GM12878 (cell line): ENCODE data around the gene HDAC2. TPM values are rescaled to one million over a fixed set of nuclear protein-coding genes. Genes with fewer than 3 reads are reported as not detected.

Experiments used
- ATAC-seq: fragments of 200-7000 bp; cut with Tn5 transposase; 3 replicates; pipeline ENCODE4 v1.9.1; 2020; ENCODE audit warnings: mild to moderate bottlenecking, moderate library complexity
- BruUV-seq: library from RNA; stranded (reverse); fragments of 400-500 nt; replicated peaks from 2 replicates; lab custom pipeline; 2021; lab: Mats Ljungman, UMichigan
- CTCF ChIA-PET: fragments of 300-600 bp; sonication (Branson Sonifier 250); formaldehyde crosslinking; extraction: SDS; loops from one replicate; lab custom pipeline; 2021; ENCODE audit warnings: inconsistent platforms; lab: Yijun Ruan, JAX
- POLR2A ChIA-PET: fragments of 350-600 bp; formaldehyde crosslinking; extraction: SDS; loops from one replicate; lab custom pipeline; 2021; ENCODE audit warnings: inconsistent platforms; lab: Charles Lee
- RAD21 ChIA-PET: fragments of 300-600 bp; sonication (Branson Sonifier 250); formaldehyde crosslinking; loops from one replicate; lab custom pipeline; 2023; ENCODE audit warnings: antibody characterized with exemption; ENCODE audit not compliant: unreplicated experiment; lab: Charles Lee
- SMC1A ChIA-PET: fragments of 300-600 bp; sonication (Branson Sonifier 250); formaldehyde crosslinking; loops from one replicate; lab custom pipeline; 2023; ENCODE audit not compliant: unreplicated experiment, uncharacterized antibody; lab: Charles Lee
- DNase-seq: peaks from one replicate; pipeline ENCODE4 v3.0.0-alpha.2; 2011; ENCODE audit warnings: low read depth, low spot score
- FAIRE-seq: peaks from 3 replicates; lab custom pipeline; 2011; peaks lifted over from hg19 to GRCh38; lab: Jason Lieb, UNC
- H2AFZ ChIP-seq: 2 replicates; pipeline ENCODE4 v1.6.0; 2011; ENCODE audit warnings: low read depth, low read length, control low read depth; ENCODE audit not compliant: control insufficient read depth
- H3K27ac ChIP-seq: 2 replicates; pipeline ENCODE4 v1.5.1; 2011; ENCODE audit warnings: control low read depth; ENCODE audit not compliant: control insufficient read depth, insufficient read depth
- H3K27me3 ChIP-seq, 2 experiments: replicated peaks in 1 of 2; 2 replicates each; pipeline versions ENCODE4 v1.6.0 to v1.6.1; 2011; ENCODE audit warnings: low read length in 1 of 2; ENCODE audit not compliant: control insufficient read depth in 2 of 2, insufficient read depth in 2 of 2
- H3K36me3 ChIP-seq, 2 experiments: 2 replicates each; pipeline ENCODE4 v1.5.1; 2011; ENCODE audit warnings: low read length in 1 of 2; ENCODE audit not compliant: control insufficient read depth in 2 of 2, insufficient read depth in 2 of 2
- H3K4me1 ChIP-seq: 2 replicates; pipeline ENCODE4 v1.6.1; 2011; ENCODE audit warnings: mild to moderate bottlenecking, low read length, moderate library complexity, mixed read lengths; ENCODE audit not compliant: control insufficient read depth, insufficient read depth
- H3K4me2 ChIP-seq: 2 replicates; pipeline ENCODE4 v1.6.0; 2011; ENCODE audit warnings: control low read depth; ENCODE audit not compliant: control insufficient read depth, insufficient read depth
- H3K4me3 ChIP-seq: fragments of 200-600 bp; sonication (generic); 2 replicates; pipeline ENCODE4 v1.5.1; 2016
- H3K79me2 ChIP-seq: 2 replicates; pipeline ENCODE4 v1.6.0; 2011; ENCODE audit warnings: low read length; ENCODE audit not compliant: control insufficient read depth, insufficient read depth
- H3K9ac ChIP-seq: 2 replicates; pipeline ENCODE4 v1.8.0; 2011; ENCODE audit warnings: low read length, control low read depth, mixed read lengths; ENCODE audit not compliant: control insufficient read depth, insufficient read depth
- H3K9me3 ChIP-seq: replicated peaks from 3 replicates; pipeline ENCODE4 v1.5.1; 2011; ENCODE audit warnings: mild to moderate bottlenecking, low read length; ENCODE audit not compliant: control insufficient read depth, insufficient read depth
- H4K20me1 ChIP-seq: 2 replicates; pipeline ENCODE4 v1.6.0; 2011; ENCODE audit not compliant: control insufficient read depth, insufficient read depth
- BCLAF1 ChIP-seq: fragments of 450-650 bp; IDR thresholded peaks from 2 replicates; pipeline ENCODE4 v1.6.1; 2017; ENCODE audit warnings: antibody characterized with exemption, mild to moderate bottlenecking, moderate library complexity
- BRCA1 ChIP-seq: IDR thresholded peaks from 2 replicates; pipeline ENCODE4 v1.6.1; 2011; ENCODE audit warnings: low read depth, low read length, improper control_type of control experiment
- CBX3 ChIP-seq: fragments of 200-600 bp; sonication (generic); IDR thresholded peaks from 2 replicates; pipeline ENCODE4 v1.6.1; 2016; ENCODE audit warnings: low read depth, borderline replicate concordance
- IRF4 ChIP-seq: IDR thresholded peaks from 2 replicates; pipeline ENCODE4 v1.6.1; 2011; ENCODE audit warnings: low read depth, low read length
- MTA3 ChIP-seq: IDR thresholded peaks from 2 replicates; pipeline ENCODE4 v1.6.1; 2012; ENCODE audit warnings: low read length, inconsistent platforms, borderline replicate concordance
- ZNF24 ChIP-seq: fragments of 450-650 bp; IDR thresholded peaks from 2 replicates; pipeline ENCODE4 v1.6.1; 2017; ENCODE audit warnings: antibody characterized with exemption, mild to moderate bottlenecking
- in situ Hi-C: fragments of 300-500 bp; cut with MboI; formaldehyde crosslinking; loops from 9 replicates; pipeline ENCODE4 v1.14.3; 2018; ENCODE audit warnings: mixed read lengths
- intact Hi-C: fragments of 100-400 bp; cut with micrococcal nuclease; formaldehyde crosslinking; loops from one replicate; pipeline ENCODE4 v1.14.2; 2022; ENCODE audit not compliant: unreplicated experiment
- polyA plus RNA-seq, 11 experiments: library from polyadenylated mRNA; depleted of rRNA in 4 of 11; unstranded in 6 of 11; stranded (reverse) in 5 of 11; fragments of >200 nt; fragmentation: Nextera tagmentation in 4 of 11; fragmentation: Illumina TruSeq in 1 of 11; extraction: Ambion mirVana in 4 of 11; extraction: Trizol in 1 of 11; gene quantifications; 1 replicate in 1 of 11; 2 replicates in 10 of 11; pipeline versions ENCODE4 v1.2.1 to v1.2.3, GENCODE V29; 2011 to 2016; ENCODE audit warnings: inconsistent platforms in 2 of 11, missing spikeins in 2 of 11, low read depth in 1 of 11
- total RNA-seq, 4 experiments: library from RNA; depleted of rRNA in 3 of 4; stranded (reverse); fragments of >200 nt in 3 of 4; fragmentation: Illumina TruSeq in 1 of 4; extraction: Trizol in 1 of 4; gene quantifications; 2 replicates each; pipeline versions ENCODE4 v1.2.1 to v1.2.3, GENCODE V29; 2013 to 2021
- TF ChIP-seq, protein P1 (sequence below): fragments of 450-650 bp; formaldehyde crosslinking; IDR thresholded peaks from 2 replicates; pipeline ENCODE4 v1.4.0; 2020; ENCODE audit warnings: mild to moderate bottlenecking, moderate library complexity

Gene HDAC2
- total and polyA plus RNA-seq, 10 of the 15 experiments (the other 5 are each of a cell fraction or from before 2014, with no cell fraction given), result 40.4 to 210 (median 114) TPM

- H3K4me1 ChIP-seq, result no peaks in the 10 kb centered on the region
- H3K36me3 ChIP-seq, result no peaks in the 10 kb centered on the region
- TF ChIP-seq BRCA1 (no peak), BCLAF1 (no peak), IRF4 (no peak), CBX3 (no peak), ZNF24 (no peak), MTA3 (no peak)
- TF ChIP-seq, protein P1, sequence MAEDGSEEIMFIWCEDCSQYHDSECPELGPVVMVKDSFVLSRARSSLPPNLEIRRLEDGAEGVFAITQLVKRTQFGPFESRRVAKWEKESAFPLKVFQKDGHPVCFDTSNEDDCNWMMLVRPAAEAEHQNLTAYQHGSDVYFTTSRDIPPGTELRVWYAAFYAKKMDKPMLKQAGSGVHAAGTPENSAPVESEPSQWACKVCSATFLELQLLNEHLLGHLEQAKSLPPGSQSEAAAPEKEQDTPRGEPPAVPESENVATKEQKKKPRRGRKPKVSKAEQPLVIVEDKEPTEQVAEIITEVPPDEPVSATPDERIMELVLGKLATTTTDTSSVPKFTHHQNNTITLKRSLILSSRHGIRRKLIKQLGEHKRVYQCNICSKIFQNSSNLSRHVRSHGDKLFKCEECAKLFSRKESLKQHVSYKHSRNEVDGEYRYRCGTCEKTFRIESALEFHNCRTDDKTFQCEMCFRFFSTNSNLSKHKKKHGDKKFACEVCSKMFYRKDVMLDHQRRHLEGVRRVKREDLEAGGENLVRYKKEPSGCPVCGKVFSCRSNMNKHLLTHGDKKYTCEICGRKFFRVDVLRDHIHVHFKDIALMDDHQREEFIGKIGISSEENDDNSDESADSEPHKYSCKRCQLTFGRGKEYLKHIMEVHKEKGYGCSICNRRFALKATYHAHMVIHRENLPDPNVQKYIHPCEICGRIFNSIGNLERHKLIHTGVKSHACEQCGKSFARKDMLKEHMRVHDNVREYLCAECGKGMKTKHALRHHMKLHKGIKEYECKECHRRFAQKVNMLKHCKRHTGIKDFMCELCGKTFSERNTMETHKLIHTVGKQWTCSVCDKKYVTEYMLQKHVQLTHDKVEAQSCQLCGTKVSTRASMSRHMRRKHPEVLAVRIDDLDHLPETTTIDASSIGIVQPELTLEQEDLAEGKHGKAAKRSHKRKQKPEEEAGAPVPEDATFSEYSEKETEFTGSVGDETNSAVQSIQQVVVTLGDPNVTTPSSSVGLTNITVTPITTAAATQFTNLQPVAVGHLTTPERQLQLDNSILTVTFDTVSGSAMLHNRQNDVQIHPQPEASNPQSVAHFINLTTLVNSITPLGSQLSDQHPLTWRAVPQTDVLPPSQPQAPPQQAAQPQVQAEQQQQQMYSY (CRISPR knock-in tag), result no peak
- H3K27ac ChIP-seq, result no peak overlapping the region
- in situ Hi-C loops, result no loop called here
- H2AFZ ChIP-seq, result no peak overlapping the region
- H3K9ac ChIP-seq, result no peak overlapping the region
- ChIA-PET CTCF (interaction anchor here (0.8 kb wide), 1 partner anchor 14 kb away, joined by 3 read pairs; no protein-coding TSS in a partner anchor), POLR2A (no interaction called here), SMC1A (no interaction called here), RAD21 (interaction anchor here (1.0 kb wide), 1 partner anchor 268 kb away, joined by 3 read pairs; no protein-coding TSS in a partner anchor)
- FAIRE-seq (no peak), DNase-seq (no peak), ATAC-seq (no peak)
- no peaks in the 10 kb centered on the region for H3K79me2 ChIP-seq
- no peaks in the 10 kb centered on the region for H3K9me3 ChIP-seq
- BruUV-seq, result no TSS peak
- intact Hi-C loops, result no loop called here
- H3K4me2 ChIP-seq, result no peak overlapping the region
- no peaks in the 10 kb centered on the region for H3K27me3 ChIP-seq
- no peaks in the 10 kb centered on the region for H4K20me1 ChIP-seq
- no peak overlapping the region for H3K4me3 ChIP-seq
These were observed 77.5 kb downstream of the HDAC2 start for GRCh38 chr6:113893451-113893850.
